GDM1 (cell line): ENCODE data around the gene LAMA3.
A peak's percentile ranks its signal among the peaks of the same experiment; 100 is the strongest.

Experiments used
- DNase-seq: peaks from one replicate; lab custom pipeline; 2025; lab: John Stamatoyannopoulos, UW

LAMA3 gene

DNA sequence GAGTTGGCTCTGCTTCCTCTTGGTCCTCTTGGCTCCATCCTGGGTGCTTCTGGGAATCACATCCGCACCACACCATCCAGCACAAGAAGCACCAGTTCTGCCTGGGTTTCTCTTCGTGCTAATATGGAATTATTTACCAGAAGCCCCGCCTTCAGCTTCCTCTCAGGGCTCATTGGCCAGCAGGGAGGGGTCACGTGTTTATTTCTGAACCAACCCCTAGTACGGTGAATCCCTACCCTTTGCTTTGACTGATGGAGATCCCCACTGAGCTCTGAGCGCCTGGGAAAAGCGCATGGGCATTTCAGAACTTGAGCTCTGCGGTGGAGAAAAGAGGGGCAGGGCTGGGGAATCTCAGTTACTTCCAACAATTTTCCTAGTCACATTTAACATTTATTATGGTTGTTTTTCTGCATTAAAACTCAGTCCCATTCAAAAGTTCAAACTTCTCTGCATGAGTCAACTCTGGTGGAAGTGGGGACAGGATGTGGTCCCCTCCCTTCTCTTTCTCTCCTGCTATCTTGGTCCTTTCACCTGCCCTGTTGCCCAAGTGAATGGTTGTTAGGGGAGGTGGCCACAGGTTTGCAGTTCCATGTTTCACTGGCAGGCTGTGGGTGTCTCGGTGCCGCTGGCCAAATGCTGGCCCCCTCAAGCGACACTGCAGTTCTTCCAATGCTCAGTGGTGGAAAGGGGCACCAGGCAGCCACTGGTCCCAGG, 248.9 kb downstream of the LAMA3 start:
- no peak for DNase-seq

DNA sequence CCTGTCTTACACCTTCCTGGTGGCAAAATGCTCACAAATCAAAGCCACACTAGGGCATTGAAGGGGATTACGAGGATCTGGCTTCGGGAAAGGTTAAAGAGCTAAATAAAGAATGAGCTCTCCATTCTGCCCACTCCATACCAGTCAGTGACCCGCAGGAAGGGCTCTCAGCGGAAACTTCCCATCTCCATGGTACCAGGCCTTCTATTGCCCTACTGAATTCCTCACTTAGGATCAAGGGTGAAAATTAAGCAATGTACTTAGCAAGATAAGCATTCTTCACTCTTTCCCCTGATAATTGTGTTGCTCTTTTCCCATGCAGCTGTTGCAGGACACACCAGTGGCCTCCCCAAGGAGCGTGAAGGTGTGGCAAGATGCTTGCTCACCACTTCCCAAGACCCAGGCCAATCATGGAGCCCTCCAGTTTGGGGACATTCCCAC, 249.7 kb downstream of the LAMA3 start:
- no peak for DNase-seq

DNA sequence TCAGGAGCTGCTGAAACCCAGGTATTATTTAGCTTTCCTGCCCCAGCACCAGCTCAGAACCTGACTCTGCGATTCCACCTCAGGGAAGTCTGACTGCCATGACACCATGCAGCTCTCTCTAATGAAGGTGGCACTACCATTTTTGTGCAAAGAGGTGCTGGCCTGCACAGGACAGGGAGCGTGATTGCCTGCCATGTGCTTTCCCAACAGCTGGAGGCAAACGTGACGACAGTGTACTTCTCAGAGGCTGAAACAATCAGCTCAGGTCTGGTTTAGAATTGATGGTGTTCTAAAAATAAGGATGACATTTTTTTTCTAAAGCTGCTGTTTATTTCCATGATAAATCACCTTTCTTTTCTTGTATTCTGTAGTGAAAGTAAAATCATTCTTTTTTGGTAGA, 250.1 kb downstream of the LAMA3 start:
- DNase-seq, result no peak

DNA sequence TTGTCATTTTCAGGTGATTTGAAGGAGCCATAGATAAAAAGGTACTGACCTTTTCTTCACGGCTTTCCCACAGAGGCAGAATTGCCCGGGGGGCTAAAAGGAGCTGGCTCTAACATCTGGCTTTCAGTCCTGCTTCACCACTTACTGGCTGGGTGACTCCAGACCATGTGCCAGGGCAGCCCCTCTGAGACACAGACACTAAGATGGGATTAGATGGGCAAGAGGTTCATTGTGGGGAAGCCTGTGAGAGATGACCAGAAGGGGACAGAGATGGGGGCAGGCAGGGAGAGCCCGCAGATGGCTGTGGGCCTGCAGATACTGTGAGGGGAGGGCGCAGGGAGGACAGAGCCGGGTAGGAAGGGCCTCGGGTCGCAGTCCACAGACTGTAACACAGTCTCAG, 250.6 kb downstream of the LAMA3 start:
- DNase-seq, result no peak

DNA sequence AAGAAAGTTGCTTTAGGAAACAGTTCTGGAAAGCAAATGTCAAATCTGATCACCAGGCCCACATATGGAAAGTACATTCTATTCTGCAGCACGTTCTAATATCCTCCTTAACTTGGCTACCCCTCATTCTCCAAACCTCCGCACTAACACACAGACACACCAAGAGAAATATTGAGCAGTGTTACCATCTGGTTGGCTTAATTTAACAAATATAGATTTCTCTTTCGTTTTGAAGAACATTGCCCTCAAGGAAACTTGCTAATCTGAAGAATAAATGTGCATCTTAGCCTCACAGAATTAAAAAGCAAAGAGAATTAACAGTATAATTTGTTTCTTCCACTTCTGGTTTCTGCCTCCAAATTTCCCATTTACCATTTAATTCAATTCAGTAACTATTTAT, 252.5 kb downstream of the LAMA3 start:
- no peak for DNase-seq

DNA sequence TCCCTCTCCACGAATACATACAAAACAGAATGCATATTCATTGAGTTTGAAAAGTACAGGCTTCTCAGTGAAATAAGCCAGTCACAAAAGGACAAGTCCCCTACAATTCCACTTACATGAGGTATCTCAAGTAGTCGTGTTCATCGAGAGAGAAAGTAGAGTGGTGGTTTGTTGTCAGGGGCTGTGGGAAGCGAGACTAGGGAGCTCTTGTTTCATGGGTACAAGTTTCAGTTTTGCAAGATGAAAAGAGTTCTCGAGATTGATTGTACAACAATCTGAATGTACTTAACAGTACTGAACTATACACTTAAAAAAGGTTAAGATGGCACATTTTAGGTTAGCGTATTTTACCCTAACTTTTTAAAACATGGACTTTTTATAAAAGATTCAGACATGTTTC, 253.9 kb downstream of the LAMA3 start:
- DNase-seq, result no peak

DNA sequence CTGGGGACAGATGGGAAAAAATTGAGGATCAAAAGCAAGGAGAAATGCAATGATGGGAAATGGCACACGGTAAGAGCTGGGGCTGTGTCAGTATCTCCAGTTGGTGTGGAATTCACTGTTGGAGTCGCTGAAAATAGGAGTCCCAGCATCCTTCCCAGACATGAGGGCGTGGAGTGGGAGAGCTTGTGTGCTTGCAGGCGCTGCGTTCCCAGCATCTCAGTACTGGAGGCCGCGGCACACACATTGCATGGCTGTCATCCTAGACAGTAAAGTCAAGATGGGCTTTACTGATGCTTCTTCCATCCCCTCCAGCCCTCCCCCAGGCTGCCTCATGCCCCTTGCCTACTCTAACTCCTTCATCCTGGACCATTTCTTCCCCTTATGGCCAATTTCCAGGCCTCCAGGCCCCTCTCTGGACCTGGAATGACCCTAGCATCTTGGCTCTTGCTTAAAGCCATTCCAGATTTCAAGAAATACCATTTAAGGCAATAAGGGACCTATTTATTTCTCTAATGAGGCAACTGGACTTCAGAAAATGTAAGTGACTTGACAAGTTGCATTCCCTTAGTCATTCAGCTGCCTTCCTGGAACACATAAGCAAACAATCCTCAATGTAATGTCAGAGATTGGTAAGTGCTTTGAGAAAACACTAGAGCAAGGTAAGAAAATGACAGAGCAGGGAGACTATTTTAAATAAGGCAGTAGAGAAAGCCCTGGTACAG, 254.8 kb downstream of the LAMA3 start:
- DNase-seq, result no peak

DNA sequence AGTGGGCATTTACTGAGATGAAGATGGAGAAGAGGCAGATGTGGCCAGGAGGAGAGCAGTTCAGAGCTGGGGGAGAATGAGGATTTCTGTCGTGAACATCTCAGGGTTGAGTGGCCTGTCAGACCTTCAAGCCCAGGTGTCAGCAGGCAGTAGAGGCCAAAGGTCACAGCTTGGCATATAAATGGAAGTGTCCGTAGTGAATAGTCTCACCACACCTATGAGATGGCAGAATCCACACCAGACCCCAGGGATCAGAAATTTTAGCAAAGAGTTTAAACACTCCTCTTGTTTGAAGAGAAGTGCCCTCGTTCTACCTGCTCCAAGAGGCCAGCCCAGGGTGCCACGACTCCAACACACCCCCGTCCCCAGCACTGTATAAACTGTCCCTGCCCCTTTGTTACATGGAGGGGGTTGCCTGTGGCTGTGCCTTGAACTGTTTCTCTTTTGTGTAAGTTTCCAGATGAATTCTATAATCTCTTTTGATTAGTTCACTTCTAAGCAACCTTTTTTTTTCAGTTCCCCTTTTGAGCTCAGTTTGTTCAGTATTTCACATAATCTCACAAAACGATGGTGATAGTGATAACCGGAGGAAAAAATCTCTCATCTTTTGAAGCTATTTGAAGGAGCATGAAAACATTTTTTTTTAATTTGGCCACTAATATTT, 256.3 kb downstream of the LAMA3 start:
- no peak for DNase-seq

DNA sequence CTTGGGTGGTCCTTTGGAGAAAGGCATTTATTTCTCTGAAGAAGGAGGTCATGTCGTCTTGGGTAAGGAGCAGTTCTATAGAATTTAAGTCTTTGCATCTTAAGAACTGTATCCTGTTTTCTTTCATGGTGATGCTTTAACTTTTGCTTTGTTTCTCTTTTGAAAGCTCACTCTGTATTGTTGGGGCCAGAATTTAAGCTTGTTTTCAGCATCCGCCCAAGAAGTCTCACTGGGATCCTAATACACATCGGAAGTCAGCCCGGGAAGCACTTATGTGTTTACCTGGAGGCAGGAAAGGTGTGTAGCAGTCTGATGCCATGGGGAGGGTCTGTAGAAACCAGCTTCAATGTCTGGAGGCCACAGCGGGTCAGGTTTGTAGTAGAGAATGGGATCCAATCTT, 260.6 kb downstream of the LAMA3 start:
- DNase-seq, result no peak

DNA sequence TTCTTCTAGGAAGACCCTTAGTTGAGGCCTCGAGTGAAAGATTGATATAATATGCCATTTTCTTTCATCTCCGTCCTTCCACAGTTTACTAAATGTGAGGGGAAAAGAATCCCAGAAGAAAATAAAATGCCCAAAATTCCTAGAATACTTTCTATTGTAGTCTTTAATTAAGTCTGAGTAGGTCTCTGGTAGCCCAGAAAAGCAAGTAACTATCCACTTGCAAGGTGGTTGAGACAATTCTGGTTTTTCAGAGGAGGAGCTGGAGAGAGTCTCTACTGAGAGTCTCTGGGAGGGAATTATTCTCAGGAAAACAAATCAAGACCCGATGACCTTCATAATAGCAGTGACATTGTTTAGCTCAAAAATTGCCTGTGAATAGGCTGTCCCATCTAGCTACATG, 261.4 kb downstream of the LAMA3 start:
- DNase-seq, result no peak

DNA sequence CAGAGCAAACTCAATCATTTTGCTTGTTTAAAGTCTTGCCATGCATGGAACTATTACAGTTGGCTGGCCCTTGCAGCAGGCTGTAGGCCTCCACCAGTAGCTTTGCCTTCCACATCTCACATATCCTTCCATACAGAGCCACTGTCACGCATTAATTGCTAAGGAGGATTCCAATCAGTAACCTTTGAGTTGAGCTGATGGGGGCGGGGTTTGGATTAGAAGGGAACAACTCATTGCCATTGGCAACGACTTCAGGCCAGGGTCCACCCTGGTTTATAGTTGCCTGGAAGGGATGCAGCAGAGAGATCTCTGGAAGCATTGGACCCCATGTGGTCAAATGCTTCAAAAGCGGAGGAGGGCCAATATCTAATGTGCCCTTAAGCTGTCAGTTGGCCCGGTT, 262.0 kb downstream of the LAMA3 start:
- DNase-seq, result no peak

DNA sequence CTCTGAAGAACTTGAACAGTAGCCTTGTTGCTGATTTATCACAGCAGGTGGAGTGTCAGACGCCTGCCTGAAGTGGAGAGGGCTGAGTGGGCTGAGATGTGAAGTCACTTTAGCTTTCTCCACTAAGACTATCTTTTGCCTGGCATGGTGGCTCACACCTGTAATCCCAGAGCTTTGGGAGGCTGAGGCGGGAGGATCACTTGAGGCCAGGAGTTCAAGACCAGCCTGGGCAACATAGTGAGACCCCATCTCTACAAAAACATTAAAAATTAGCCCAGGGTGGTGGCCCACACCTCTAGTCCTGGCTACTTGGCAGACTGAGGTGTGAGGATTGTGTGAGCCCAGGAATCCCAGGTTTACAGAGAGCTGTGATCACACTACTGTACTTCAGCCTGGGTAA, 264.7 kb downstream of the LAMA3 start:
- DNase-seq, result no peak

DNA sequence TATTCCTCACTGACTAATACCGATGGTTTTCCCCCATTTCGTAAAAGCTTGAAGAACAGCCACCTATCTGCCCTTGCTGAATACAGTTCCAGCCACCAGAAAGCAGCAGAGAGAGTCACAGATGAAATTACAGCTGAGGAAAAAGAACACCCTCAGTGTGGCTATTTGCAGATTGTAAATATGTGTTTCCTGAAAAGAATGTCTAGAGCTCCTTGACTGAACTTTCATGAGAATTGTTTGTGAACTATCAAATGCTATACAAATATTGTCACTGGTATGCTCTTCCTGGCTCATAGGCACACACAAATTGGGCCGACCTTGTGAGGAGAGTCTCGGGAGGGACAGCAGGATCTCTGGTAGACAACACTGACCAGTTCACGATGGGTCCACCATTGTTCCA, 267.2 kb downstream of the LAMA3 start:
- no peak for DNase-seq

DNA sequence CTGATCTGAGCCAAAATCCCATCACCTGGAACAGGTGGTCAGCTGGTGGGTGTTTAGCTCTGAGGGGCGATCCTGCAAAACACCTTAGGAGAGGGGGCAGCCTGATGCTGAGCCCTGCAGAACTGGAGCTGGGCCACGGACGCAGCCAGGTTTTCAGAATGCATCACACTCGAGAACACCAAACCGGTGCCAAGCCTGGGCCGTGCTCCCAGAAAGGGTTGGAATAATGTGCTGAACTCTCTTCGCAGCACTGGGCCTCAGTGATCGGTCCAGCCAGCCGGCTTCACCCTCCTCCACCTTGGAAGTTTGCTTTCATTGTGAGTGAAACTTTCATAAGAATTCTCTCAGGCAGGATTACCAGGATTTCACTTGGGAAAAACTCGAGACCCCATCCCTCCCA, 268.8 kb downstream of the LAMA3 start:
- no peak for DNase-seq

DNA sequence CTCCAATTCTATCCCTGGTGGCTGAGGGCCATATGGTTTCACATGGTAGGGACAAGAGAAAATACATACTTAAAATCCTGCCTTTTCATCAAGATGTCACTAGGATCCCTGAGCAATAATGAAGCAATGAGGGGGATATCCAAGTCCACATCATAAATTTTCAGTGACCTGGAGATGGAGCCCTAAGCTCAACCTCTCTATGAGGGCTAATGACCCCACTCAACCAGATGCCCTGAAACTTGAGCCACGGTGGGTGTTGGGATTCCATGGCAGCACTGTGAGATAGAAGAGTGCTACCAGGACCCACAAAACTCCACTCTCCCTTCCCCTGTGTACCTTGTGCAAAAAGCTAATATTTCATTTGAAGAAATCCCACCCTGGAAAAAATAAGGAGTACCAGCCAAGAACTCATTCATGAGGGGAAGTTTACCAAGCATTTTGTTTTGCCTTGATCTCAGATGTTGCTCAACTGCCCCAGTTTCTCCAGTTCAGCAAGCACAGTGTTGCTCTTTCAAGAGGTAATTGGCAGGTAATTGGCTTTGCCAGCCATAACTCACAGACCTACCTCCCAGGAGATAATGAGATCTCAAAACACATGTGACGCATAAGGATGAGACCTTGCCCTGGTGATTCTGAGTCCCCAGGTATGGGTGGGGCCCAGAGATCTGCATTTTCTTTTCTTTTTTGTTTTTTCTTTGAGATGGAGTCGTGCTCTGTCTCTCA, 274.4 kb downstream of the LAMA3 start:
- no peak for DNase-seq

DNA sequence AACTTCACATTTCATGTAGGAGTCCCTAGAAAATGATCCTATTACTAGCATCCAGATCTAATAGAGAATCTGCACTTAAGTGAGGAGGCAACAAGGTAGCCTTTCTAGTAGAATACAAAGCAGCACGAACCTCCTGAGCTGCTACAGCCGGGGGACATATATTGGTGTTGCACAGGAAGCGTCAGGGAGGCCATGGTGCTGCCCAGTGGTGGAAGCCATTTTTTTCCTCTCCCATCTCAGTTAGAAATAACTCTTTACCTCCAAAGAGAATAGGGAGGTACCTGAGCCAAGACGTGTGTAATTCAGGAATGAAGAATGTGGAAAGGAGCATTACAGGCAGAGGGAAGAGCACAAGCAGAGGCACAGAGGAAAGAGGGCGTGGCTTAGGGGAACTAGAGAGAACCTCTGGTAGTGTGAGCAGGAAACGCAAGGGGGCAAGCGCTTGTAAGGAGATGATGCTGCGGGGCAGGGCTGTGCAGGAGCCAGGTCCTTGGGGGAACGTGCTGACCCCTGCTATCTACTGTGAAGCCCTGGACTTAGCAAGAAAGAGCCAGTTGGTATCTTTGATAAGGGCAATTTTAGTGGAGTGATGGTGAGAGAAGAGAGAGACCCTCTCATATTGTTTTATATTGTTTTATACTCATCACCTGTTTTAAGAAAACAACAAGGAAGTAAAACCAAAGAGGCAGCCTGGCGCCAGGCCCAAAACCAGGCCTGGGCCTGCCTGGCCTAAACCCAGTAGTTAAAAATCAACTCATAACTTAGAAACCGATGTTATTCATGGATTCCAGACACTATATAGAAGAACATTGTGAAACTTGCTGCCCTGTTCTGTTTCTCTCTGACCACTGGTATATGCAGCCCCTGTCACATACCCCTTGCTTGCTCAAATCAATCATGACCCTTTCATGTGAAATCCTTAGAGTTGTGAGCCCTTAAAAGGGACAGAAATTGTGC, 275.3 kb downstream of the LAMA3 start:
- DNase-seq, result no peak

DNA sequence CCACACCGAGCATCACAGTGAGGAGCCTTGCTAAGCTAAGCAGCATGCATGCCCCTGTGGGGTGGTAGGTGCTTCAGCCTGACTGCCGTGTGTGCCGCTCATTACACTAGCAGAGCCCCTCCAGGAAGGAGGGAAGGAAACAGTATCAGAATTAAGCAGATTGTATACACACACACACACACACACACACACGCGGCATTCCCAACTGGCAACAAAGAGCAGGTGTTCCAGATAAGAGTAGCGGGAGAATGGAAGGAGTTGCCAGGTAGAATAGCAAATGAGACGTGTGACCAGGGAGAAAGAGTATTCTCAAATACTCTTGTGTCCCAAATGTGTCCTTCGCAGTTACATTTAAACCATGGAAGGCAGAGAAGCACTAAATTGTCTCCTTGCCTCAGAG, 277.7 kb downstream of the LAMA3 start:
- DNase-seq, result no peak

DNA sequence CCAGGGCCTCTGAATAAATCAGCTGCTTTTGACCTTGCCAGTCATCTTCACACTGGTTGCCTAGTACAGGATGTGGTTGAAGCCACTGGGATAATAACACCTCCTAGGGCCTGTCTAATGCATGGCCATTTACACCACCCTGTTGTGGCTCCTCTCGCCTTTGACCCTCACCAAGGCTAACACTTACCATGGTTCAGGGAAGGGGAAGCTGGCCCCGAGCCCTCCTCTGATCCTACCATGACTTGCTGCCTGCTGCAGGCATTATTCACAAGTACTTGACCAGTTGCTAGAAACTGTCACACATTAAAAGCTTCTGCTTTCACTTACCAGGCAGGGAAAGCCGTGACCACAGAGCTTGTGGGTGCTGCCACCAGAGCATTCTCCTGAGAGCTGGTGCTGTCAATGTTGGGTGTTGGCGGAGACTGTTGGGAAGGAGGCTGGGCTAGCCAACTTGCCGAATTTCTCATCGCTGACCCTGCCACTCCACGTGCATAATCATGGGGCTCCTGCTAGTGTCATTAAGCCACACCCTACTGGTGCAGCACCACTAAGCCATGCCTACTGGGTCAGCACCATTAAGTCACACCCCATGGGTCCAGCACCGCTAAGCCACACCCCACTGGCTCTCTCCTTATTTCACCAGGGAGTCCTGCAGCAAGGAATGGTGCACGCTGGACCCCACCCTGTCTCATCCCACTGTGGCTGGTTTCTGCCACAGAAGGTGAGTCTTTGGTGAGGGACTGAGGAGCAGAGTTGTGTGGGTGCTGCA, 278.3 kb downstream of the LAMA3 start:
- peak; percentile 55 for DNase-seq

DNA sequence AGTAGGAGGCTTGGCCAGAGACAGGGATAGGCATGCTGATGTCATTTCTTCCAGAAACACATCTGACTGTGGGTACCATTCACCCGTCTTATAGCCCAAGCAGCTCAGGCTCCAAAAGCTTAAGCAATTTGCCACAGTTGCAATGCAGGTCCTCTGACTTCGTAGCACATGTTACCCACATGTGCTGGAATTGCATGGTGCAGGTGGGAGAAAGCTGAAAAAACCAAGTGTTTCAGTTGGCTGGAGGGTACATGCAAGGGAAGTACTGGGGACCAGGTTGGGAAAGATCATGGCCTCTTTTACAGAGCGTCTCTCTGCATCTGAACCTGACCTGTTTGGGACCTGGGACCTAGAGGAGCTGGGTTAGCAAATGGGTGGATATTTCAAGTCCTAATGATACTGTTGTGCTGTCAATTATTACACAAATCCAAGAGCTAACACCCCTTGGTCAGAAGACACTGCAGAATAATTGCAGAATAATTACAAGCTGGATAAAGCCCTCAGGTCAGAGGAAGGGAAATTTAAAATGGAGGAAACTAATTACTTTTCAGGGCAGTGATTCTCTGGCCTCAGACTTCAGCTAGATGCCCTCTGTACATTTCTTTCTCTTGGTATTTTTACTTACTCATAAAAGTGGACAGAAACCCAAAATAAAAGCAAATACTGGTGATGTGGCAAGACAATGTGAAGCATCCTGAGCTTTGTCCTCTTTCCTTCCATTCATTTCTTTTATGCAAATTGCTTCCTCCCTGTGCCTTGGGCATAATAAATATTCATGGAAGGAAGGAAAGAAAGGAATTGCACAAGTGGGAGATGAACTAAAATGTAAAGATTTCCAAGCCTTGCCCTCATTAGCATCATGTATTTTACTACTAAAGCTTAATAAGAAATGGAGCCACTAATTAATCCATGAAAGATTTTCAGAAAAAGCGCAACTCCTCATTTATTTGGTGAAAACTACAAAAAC, 279.7 kb downstream of the LAMA3 start:
- DNase-seq, result no peak

DNA sequence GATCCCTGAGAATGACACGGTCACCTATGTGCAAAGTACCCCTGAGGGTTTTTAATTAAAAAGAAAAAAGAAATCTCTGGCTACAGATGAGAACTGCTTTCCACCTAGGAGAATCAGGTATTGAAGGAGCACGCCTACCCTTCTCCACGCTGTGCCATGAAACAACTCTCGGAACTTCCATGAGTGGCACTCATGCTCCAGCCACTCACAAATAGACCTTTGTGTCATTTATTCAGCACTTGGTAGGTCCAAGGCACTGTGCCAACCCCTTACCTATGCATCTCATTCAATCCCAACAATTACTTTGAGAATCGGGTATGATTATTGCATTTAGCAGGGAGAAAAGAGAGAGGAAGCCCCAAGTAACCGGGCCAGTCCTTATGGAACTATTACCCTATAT, 280.4 kb downstream of the LAMA3 start:
- no peak for DNase-seq
